Peyer's patch (tissue), 4 donors: Measurements from ENCODE around the gene RIF1. TPM values are rescaled to one million over a fixed set of nuclear protein-coding genes. Genes with fewer than 3 reads are reported as not detected.

Experiments
- DNase-seq, 3 donors: peaks; one replicate each; pipeline ENCODE4 v3.0.0-alpha.2; 2017 to 2019
- H3K27ac ChIP-seq, 4 donors: fragments of 200-600 bp; sonication (generic); one replicate each; pipeline ENCODE4 v1.5.1; 2016 to 2019
- H3K27me3 ChIP-seq, 2 donors: fragments of 200-600 bp; sonication (generic); one replicate each; pipeline ENCODE4 v1.5.1; 2019
- H3K36me3 ChIP-seq, 3 donors: fragments of 200-600 bp; sonication (generic); one replicate each; pipeline ENCODE4 v1.5.1; 2016 to 2019
- H3K4me1 ChIP-seq, 4 donors: fragments of 200-600 bp; sonication (generic); one replicate each; pipeline ENCODE4 v1.5.1; 2016 to 2019
- H3K4me3 ChIP-seq, 4 donors: fragments of 200-600 bp; sonication (generic); 1 replicate in 3 of 4; 2 replicates in 1 of 4; pipeline ENCODE4 v1.5.1; 2016 to 2019; ENCODE audit warnings: mild to moderate bottlenecking in 1 of 4
- H3K9me3 ChIP-seq, 4 donors: fragments of 200-600 bp; sonication (generic); one replicate each; pipeline ENCODE4 v1.5.1; 2016 to 2019; ENCODE audit warnings: mild to moderate bottlenecking in 1 of 4
- CTCF ChIP-seq, 6 experiments: fragments of 450-650 bp in 4 of 6; fragments of 200-600 bp in 2 of 6; sonication (generic) in 1 of 6; IDR thresholded peaks; one replicate each; pipeline ENCODE4 v1.5.1; 2017 to 2019; ENCODE audit warnings: antibody characterized with exemption in 6 of 6, mild to moderate bottlenecking in 3 of 6, moderate library complexity in 1 of 6
- POLR2A ChIP-seq, 2 donors: fragments of 450-650 bp; IDR thresholded peaks; one replicate each; pipeline ENCODE4 v1.5.1; 2017; ENCODE audit warnings: antibody characterized with exemption in 2 of 2, mild to moderate bottlenecking in 2 of 2, moderate library complexity in 2 of 2
- total RNA-seq, 4 donors: library from RNA; depleted of rRNA; stranded (reverse); fragments of >200 nt; gene quantifications; one replicate each; pipeline ENCODE4 v1.1.0, GENCODE V29; 2016

The RIF1 gene
- total RNA-seq, 4 donors from 2014 or later = 20.0 to 51.2 (median 25.4) TPM

GRCh38 chr2:151498178-151498577 is 88.5 kb downstream of the RIF1 start:
- no peaks in the 10 kb centered on the region for H3K36me3 ChIP-seq
- DNase-seq = no peak
- no peak for TF ChIP-seq POLR2A (IDR thresholded peaks at IDR 0.05)
- no peak for TF ChIP-seq CTCF (IDR thresholded peaks at IDR 0.05)

GRCh38 chr2:151506170-151506569 is 96.5 kb downstream of the RIF1 start:
- DNase-seq = no peak
- H3K27me3 ChIP-seq = no peaks in the 10 kb centered on the region
- H3K4me1 ChIP-seq = no peaks in the 10 kb centered on the region
- H3K9me3 ChIP-seq = no peaks in the 10 kb centered on the region
- H3K4me3 ChIP-seq = no peak overlapping the region
- no peaks in the 10 kb centered on the region for H3K36me3 ChIP-seq
- no peak overlapping the region for H3K27ac ChIP-seq
- no peak for TF ChIP-seq POLR2A (IDR thresholded peaks at IDR 0.05)
- no peak for TF ChIP-seq CTCF (IDR thresholded peaks at IDR 0.05)

More at GRCh38 chr2:151498178-151498577, 88.5 kb downstream of the RIF1 start:
- no peak overlapping the region for H3K27ac ChIP-seq
- H3K9me3 ChIP-seq = no peaks in the 10 kb centered on the region
- no peak overlapping the region for H3K4me3 ChIP-seq
- H3K4me1 ChIP-seq = no peaks in the 10 kb centered on the region
- no peaks in the 10 kb centered on the region for H3K27me3 ChIP-seq

GRCh38 chr2:151508519-151508918 is 98.8 kb downstream of the RIF1 start:
- no peak for DNase-seq
- no peaks in the 10 kb centered on the region for H3K4me1 ChIP-seq
- H3K4me3 ChIP-seq = no peak overlapping the region
- TF ChIP-seq POLR2A (IDR thresholded peaks at IDR 0.05) = no peak
- no peak for TF ChIP-seq CTCF (IDR thresholded peaks at IDR 0.05)
- H3K36me3 ChIP-seq = no peaks in the 10 kb centered on the region
- H3K9me3 ChIP-seq = no peaks in the 10 kb centered on the region
- no peak overlapping the region for H3K27ac ChIP-seq
- no peaks in the 10 kb centered on the region for H3K27me3 ChIP-seq

- H3K27me3 ChIP-seq = no peaks in the 10 kb centered on the region
These were observed 109.1 kb downstream of the RIF1 start for GRCh38 chr2:151518802-151519201.

GRCh38 chr2:151520976-151521375 is 111.3 kb downstream of the RIF1 start:
- H3K4me1 ChIP-seq = no peaks in the 10 kb centered on the region
- H3K9me3 ChIP-seq = no peaks in the 10 kb centered on the region
- no peaks in the 10 kb centered on the region for H3K36me3 ChIP-seq
- no peak overlapping the region for H3K27ac ChIP-seq
- no peaks in the 10 kb centered on the region for H3K27me3 ChIP-seq
- no peak for DNase-seq
- H3K4me3 ChIP-seq = no peak overlapping the region
- TF ChIP-seq CTCF (IDR thresholded peaks at IDR 0.05) = no peak
- no peak for TF ChIP-seq POLR2A (IDR thresholded peaks at IDR 0.05)

More at GRCh38 chr2:151518802-151519201, 109.1 kb downstream of the RIF1 start:
- Histone ChIP-seq H3K4me1 (no peaks in the 10 kb centered on the region), H3K4me3 (no peak overlapping the region), H3K27ac (no peak overlapping the region), H3K9me3 (no peaks in the 10 kb centered on the region), H3K36me3 (no peaks in the 10 kb centered on the region)
- no peak for DNase-seq
- TF ChIP-seq CTCF (IDR thresholded peaks at IDR 0.05) (no peak), POLR2A (IDR thresholded peaks at IDR 0.05) (no peak)

- no peaks in the 10 kb centered on the region for H3K36me3 ChIP-seq
- no peak overlapping the region for H3K4me3 ChIP-seq
- no peak overlapping the region for H3K27ac ChIP-seq
- H3K9me3 ChIP-seq = no peaks in the 10 kb centered on the region
- H3K27me3 ChIP-seq = no peaks in the 10 kb centered on the region
- H3K4me1 ChIP-seq = no peaks in the 10 kb centered on the region
- DNase-seq = no peak
- TF ChIP-seq CTCF (IDR thresholded peaks at IDR 0.05) = no peak
These were observed 112.9 kb downstream of the RIF1 start for GRCh38 chr2:151522556-151522955.
